ENCODE measurements around the gene PLAAT3.
"Not testable (repeated sequence)": the region's sequence is repeated elsewhere in the genome, so short reads cannot be mapped to it uniquely, and the experiment has no call there.

PLAAT3 gene

GRCh38 chr11:63557570-63557969, 56.7 kb downstream of the PLAAT3 start:
- H3K9me3 Mint-ChIP-seq, result no peaks in the 10 kb centered on the region
- H3K27ac Mint-ChIP-seq (ENCODE audit: low read depth), result no peak overlapping the region
- H3K4me1 Mint-ChIP-seq, result peaks cover 54% of the 10 kb centered on the region
- DNase-seq (ENCODE audit: low spot score in 2 of 2) (no peak), ATAC-seq (replicated peaks; ENCODE audit: extremely low read depth, poor library complexity, severe bottlenecking) (no peak)
- H3K27me3 Mint-ChIP-seq, result no peaks in the 10 kb centered on the region
- no peak overlapping the region for H3K4me3 Mint-ChIP-seq
- H3K36me3 Mint-ChIP-seq (ENCODE audit: insufficient read depth), result peaks cover 11% of the 10 kb centered on the region

GRCh38 chr11:63556404-63557013, 57.7 kb downstream of the PLAAT3 start:
- DNase-seq (ENCODE audit: low spot score in 2 of 2), result peak in 1 of 2 donors; percentile 6
- no peak for ATAC-seq (replicated peaks; ENCODE audit: extremely low read depth, poor library complexity, severe bottlenecking)
- no peaks in the 10 kb centered on the region for H3K27me3 Mint-ChIP-seq
- H3K36me3 Mint-ChIP-seq (ENCODE audit: insufficient read depth), result peaks cover 17% of the 10 kb centered on the region
- H3K27ac Mint-ChIP-seq (ENCODE audit: low read depth), result no peak overlapping the region
- peaks cover 64% of the 10 kb centered on the region for H3K4me1 Mint-ChIP-seq
- no peak overlapping the region for H3K4me3 Mint-ChIP-seq
- H3K9me3 Mint-ChIP-seq, result no peaks in the 10 kb centered on the region

GRCh38 chr11:63554877-63555223, 59.4 kb downstream of the PLAAT3 start:
- peak overlapping the region; percentile 96 for H3K27ac Mint-ChIP-seq (ENCODE audit: low read depth)
- peaks cover 60% of the 10 kb centered on the region for H3K4me1 Mint-ChIP-seq
- peak overlapping the region; percentile 85 for H3K4me3 Mint-ChIP-seq
- H3K36me3 Mint-ChIP-seq (ENCODE audit: insufficient read depth), result peaks cover 22% of the 10 kb centered on the region
- no peaks in the 10 kb centered on the region for H3K9me3 Mint-ChIP-seq
- ATAC-seq (replicated peaks; ENCODE audit: extremely low read depth, poor library complexity, severe bottlenecking), result no peak
- no peaks in the 10 kb centered on the region for H3K27me3 Mint-ChIP-seq
- peak in 1 of 2 donors; percentile 6 for DNase-seq (ENCODE audit: low spot score in 2 of 2)

GRCh38 chr11:63553759-63554158, 60.5 kb downstream of the PLAAT3 start:
- no peaks in the 10 kb centered on the region for H3K9me3 Mint-ChIP-seq
- peak overlapping the region; percentile 96 for H3K27ac Mint-ChIP-seq (ENCODE audit: low read depth)
- ATAC-seq (replicated peaks; ENCODE audit: extremely low read depth, poor library complexity, severe bottlenecking) (peak; percentile 88), DNase-seq (ENCODE audit: low spot score in 2 of 2) (peak in 1 of 2 donors; percentile 79)
- H3K36me3 Mint-ChIP-seq (ENCODE audit: insufficient read depth), result peaks cover 25% of the 10 kb centered on the region
- H3K27me3 Mint-ChIP-seq, result no peaks in the 10 kb centered on the region
- H3K4me1 Mint-ChIP-seq, result peaks cover 63% of the 10 kb centered on the region
- H3K4me3 Mint-ChIP-seq, result peak overlapping the region; percentile 85

- DNase-seq (ENCODE audit: low spot score in 2 of 2), result no peak
- Mint-ChIP-seq H3K27me3 (no peaks in the 10 kb centered on the region), H3K9me3 (no peaks in the 10 kb centered on the region), H3K27ac (ENCODE audit: low read depth) (peak overlapping the region; percentile 96), H3K4me3 (peak overlapping the region; percentile 85), H3K36me3 (ENCODE audit: insufficient read depth) (peaks cover 25% of the 10 kb centered on the region), H3K4me1 (peaks cover 63% of the 10 kb centered on the region)
- no peak for ATAC-seq (replicated peaks; ENCODE audit: extremely low read depth, poor library complexity, severe bottlenecking)
These were observed 61.3 kb downstream of the PLAAT3 start for GRCh38 chr11:63552921-63553320.

- peaks cover 31% of the 10 kb centered on the region for H3K36me3 Mint-ChIP-seq (ENCODE audit: insufficient read depth)
- ATAC-seq (replicated peaks; ENCODE audit: extremely low read depth, poor library complexity, severe bottlenecking), result peak; percentile 5
- H3K27me3 Mint-ChIP-seq, result no peaks in the 10 kb centered on the region
- H3K9me3 Mint-ChIP-seq, result no peaks in the 10 kb centered on the region
- H3K27ac Mint-ChIP-seq (ENCODE audit: low read depth), result peak overlapping the region; percentile 96
- peak overlapping the region; percentile 85 for H3K4me3 Mint-ChIP-seq
- peaks cover 70% of the 10 kb centered on the region for H3K4me1 Mint-ChIP-seq
- no peak for DNase-seq (ENCODE audit: low spot score in 2 of 2)
These were observed 62.4 kb downstream of the PLAAT3 start for GRCh38 chr11:63551889-63552266.

GRCh38 chr11:63551091-63551888, 62.9 kb downstream of the PLAAT3 start:
- peak overlapping the region; percentile 85 for H3K4me3 Mint-ChIP-seq
- ATAC-seq (replicated peaks; ENCODE audit: extremely low read depth, poor library complexity, severe bottlenecking), result no peak
- H3K36me3 Mint-ChIP-seq (ENCODE audit: insufficient read depth), result peaks cover 35% of the 10 kb centered on the region
- H3K9me3 Mint-ChIP-seq, result no peaks in the 10 kb centered on the region
- no peaks in the 10 kb centered on the region for H3K27me3 Mint-ChIP-seq
- peaks cover 75% of the 10 kb centered on the region for H3K4me1 Mint-ChIP-seq
- no peak for DNase-seq (ENCODE audit: low spot score in 2 of 2)
- peak overlapping the region; percentile 96 for H3K27ac Mint-ChIP-seq (ENCODE audit: low read depth)

GRCh38 chr11:63550156-63550700, 64.0 kb downstream of the PLAAT3 start:
- H3K36me3 Mint-ChIP-seq (ENCODE audit: insufficient read depth), result peaks cover 41% of the 10 kb centered on the region
- peak overlapping the region; percentile 96 for H3K27ac Mint-ChIP-seq (ENCODE audit: low read depth)
- ATAC-seq (replicated peaks; ENCODE audit: extremely low read depth, poor library complexity, severe bottlenecking); DNase-seq (ENCODE audit: low spot score in 2 of 2); H3K9me3 Mint-ChIP-seq; H3K27me3 Mint-ChIP-seq: not testable (repeated sequence)
- peak overlapping the region; percentile 85 for H3K4me3 Mint-ChIP-seq
- peaks cover 73% of the 10 kb centered on the region for H3K4me1 Mint-ChIP-seq

GRCh38 chr11:63549411-63549810, 64.8 kb downstream of the PLAAT3 start:
- Mint-ChIP-seq H3K36me3 (ENCODE audit: insufficient read depth) (peaks cover 44% of the 10 kb centered on the region), H3K4me3 (peak overlapping the region; percentile 46)

GRCh38 chr11:63548178-63548577, 66.1 kb downstream of the PLAAT3 start:
- Mint-ChIP-seq H3K27me3 (no peaks in the 10 kb centered on the region), H3K4me3 (no peak overlapping the region), H3K36me3 (ENCODE audit: insufficient read depth) (peaks cover 49% of the 10 kb centered on the region), H3K27ac (ENCODE audit: low read depth) (peak overlapping the region; percentile 14), H3K9me3 (no peaks in the 10 kb centered on the region), H3K4me1 (peaks cover 57% of the 10 kb centered on the region)
- ATAC-seq (replicated peaks; ENCODE audit: extremely low read depth, poor library complexity, severe bottlenecking), result no peak
- no peak for DNase-seq (ENCODE audit: low spot score in 2 of 2)

More at GRCh38 chr11:63549411-63549810, 64.8 kb downstream of the PLAAT3 start:
- H3K27me3 Mint-ChIP-seq, result no peaks in the 10 kb centered on the region
- ATAC-seq (replicated peaks; ENCODE audit: extremely low read depth, poor library complexity, severe bottlenecking), result no peak
- H3K27ac Mint-ChIP-seq (ENCODE audit: low read depth), result peak overlapping the region; percentile 54
- H3K9me3 Mint-ChIP-seq, result no peaks in the 10 kb centered on the region
- H3K4me1 Mint-ChIP-seq, result peaks cover 69% of the 10 kb centered on the region
- no peak for DNase-seq (ENCODE audit: low spot score in 2 of 2)

GRCh38 chr11:63547061-63547460, 67.2 kb downstream of the PLAAT3 start:
- ATAC-seq (replicated peaks; ENCODE audit: extremely low read depth, poor library complexity, severe bottlenecking), result no peak
- H3K36me3 Mint-ChIP-seq (ENCODE audit: insufficient read depth), result peaks cover 50% of the 10 kb centered on the region
- H3K4me1 Mint-ChIP-seq, result peaks cover 54% of the 10 kb centered on the region
- no peaks in the 10 kb centered on the region for H3K9me3 Mint-ChIP-seq
- H3K27ac Mint-ChIP-seq (ENCODE audit: low read depth), result peak overlapping the region; percentile 16
- no peaks in the 10 kb centered on the region for H3K27me3 Mint-ChIP-seq
- no peak overlapping the region for H3K4me3 Mint-ChIP-seq
- no peak for DNase-seq (ENCODE audit: low spot score in 2 of 2)

- Mint-ChIP-seq H3K27ac (ENCODE audit: low read depth) (peak overlapping the region; percentile 19), H3K4me1 (peaks cover 59% of the 10 kb centered on the region), H3K9me3 (no peaks in the 10 kb centered on the region), H3K36me3 (ENCODE audit: insufficient read depth) (peaks cover 61% of the 10 kb centered on the region), H3K27me3 (no peaks in the 10 kb centered on the region), H3K4me3 (no peak overlapping the region)
- ATAC-seq (replicated peaks; ENCODE audit: extremely low read depth, poor library complexity, severe bottlenecking), result no peak
- no peak for DNase-seq (ENCODE audit: low spot score in 2 of 2)
These were observed 70.5 kb downstream of the PLAAT3 start for GRCh38 chr11:63543711-63544110.

- H3K27me3 Mint-ChIP-seq; DNase-seq (ENCODE audit: low spot score in 2 of 2); H3K9me3 Mint-ChIP-seq; ATAC-seq (replicated peaks; ENCODE audit: extremely low read depth, poor library complexity, severe bottlenecking): not testable (repeated sequence)
- peak overlapping the region; percentile 38 for H3K27ac Mint-ChIP-seq (ENCODE audit: low read depth)
- H3K4me1 Mint-ChIP-seq, result peaks cover 70% of the 10 kb centered on the region
- H3K36me3 Mint-ChIP-seq (ENCODE audit: insufficient read depth), result peaks cover 67% of the 10 kb centered on the region
- H3K4me3 Mint-ChIP-seq, result peak overlapping the region; percentile 5
These were observed 71.7 kb downstream of the PLAAT3 start for GRCh38 chr11:63542506-63542905.
